GM23338 (cell line): Measurements from ENCODE around the gene DYRK3. TPM values are rescaled to one million over a fixed set of nuclear protein-coding genes. Genes with fewer than 3 reads are reported as not detected.

ENCODE experiments used
- ATAC-seq: fragments of 200-7000 bp; cut with Tn5 transposase; 3 replicates; pipeline ENCODE4 v1.9.1; 2020
- DNase-seq: peaks from one replicate; pipeline ENCODE4 v3.0.0-alpha.2; 2015; ENCODE audit warnings: low spot score
- H2AFZ ChIP-seq: fragments of 200-600 bp; sonication (generic); 2 replicates; pipeline ENCODE4 v1.8.0; 2016; ENCODE audit warnings: antibody characterized with exemption, mild to moderate bottlenecking, moderate library complexity
- H3F3A ChIP-seq: fragments of 200-600 bp; sonication (generic); replicated peaks from 2 replicates; pipeline ENCODE4 v1.8.0; 2017; ENCODE audit warnings: antibody characterized with exemption, mixed run types, low read depth
- H3K27ac ChIP-seq: fragments of 200-600 bp; sonication (generic); 2 replicates; pipeline ENCODE4 v1.6.1; 2016; ENCODE audit warnings: low read depth
- H3K27me3 ChIP-seq: fragments of 200-600 bp; sonication (generic); 2 replicates; pipeline ENCODE4 v1.8.0; 2016; ENCODE audit warnings: mild to moderate bottlenecking, mixed run types, moderate library complexity; ENCODE audit not compliant: insufficient read depth
- H3K36me3 ChIP-seq: fragments of 200-600 bp; sonication (generic); 2 replicates; pipeline ENCODE4 v1.8.0; 2016; ENCODE audit warnings: mild to moderate bottlenecking; ENCODE audit not compliant: insufficient read depth
- H3K4me1 ChIP-seq: fragments of 200-600 bp; sonication (generic); 2 replicates; pipeline ENCODE4 v1.8.0; 2016; ENCODE audit warnings: mild to moderate bottlenecking, moderate library complexity; ENCODE audit not compliant: insufficient read depth
- H3K4me2 ChIP-seq: fragments of 200-600 bp; sonication (generic); 2 replicates; pipeline ENCODE4 v1.7.1; 2017; ENCODE audit warnings: mixed run types
- H3K4me3 ChIP-seq: fragments of 200-600 bp; sonication (generic); 2 replicates; pipeline ENCODE4 v1.6.1; 2016; ENCODE audit warnings: mixed run types
- H3K79me2 ChIP-seq: fragments of 200-600 bp; sonication (generic); replicated peaks from 2 replicates; pipeline ENCODE4 v1.8.0; 2017; ENCODE audit warnings: mild to moderate bottlenecking; ENCODE audit not compliant: insufficient read depth
- H3K9me2 ChIP-seq: fragments of 200-600 bp; sonication (generic); 2 replicates; pipeline ENCODE4 v1.8.0; 2017; ENCODE audit not compliant: insufficient read depth
- H4K20me1 ChIP-seq: fragments of 200-600 bp; sonication (generic); replicated peaks from 2 replicates; pipeline ENCODE4 v1.8.0; 2017; ENCODE audit warnings: mild to moderate bottlenecking; ENCODE audit not compliant: insufficient read depth
- H3K27ac Mint-ChIP-seq: 2 replicates; pipeline ENCODE4 v1.8.0; 2020; ENCODE audit warnings: inconsistent platforms, mild to moderate bottlenecking, moderate library complexity, mixed read lengths
- H3K27me3 Mint-ChIP-seq: 3 replicates; pipeline ENCODE4 v1.8.0; 2022; ENCODE audit warnings: low read depth, mild to moderate bottlenecking, moderate library complexity, mixed read lengths, inconsistent platforms; ENCODE audit not compliant: insufficient read depth, poor library complexity
- H3K36me3 Mint-ChIP-seq: 3 replicates; pipeline ENCODE4 v1.8.0; 2021; ENCODE audit warnings: low read depth, mild to moderate bottlenecking, inconsistent platforms, moderate library complexity, mixed read lengths
- H3K4me1 Mint-ChIP-seq: 3 replicates; pipeline ENCODE4 v1.8.0; 2020; ENCODE audit warnings: mild to moderate bottlenecking, inconsistent platforms, mixed read lengths
- H3K4me3 Mint-ChIP-seq: 3 replicates; pipeline ENCODE4 v1.8.0; 2021; ENCODE audit warnings: moderate library complexity, mild to moderate bottlenecking, inconsistent platforms, mixed read lengths
- H3K9me3 Mint-ChIP-seq: 3 replicates; pipeline ENCODE4 v1.8.0; 2020; ENCODE audit warnings: moderate library complexity, mild to moderate bottlenecking, inconsistent platforms, mixed read lengths
- CTCF ChIP-seq, 2 experiments: fragments of 200-600 bp in 1 of 2; sonication (generic) in 1 of 2; conservative IDR thresholded peaks; 2 replicates each; pipeline versions ENCODE4 v1.5.1 to v1.6.1; 2016 to 2017; ENCODE audit warnings: antibody characterized with exemption in 2 of 2, low read depth in 2 of 2, mild to moderate bottlenecking in 2 of 2, moderate library complexity in 1 of 2
- EZH2 ChIP-seq: fragments of 200-600 bp; sonication (generic); IDR thresholded peaks from one replicate; pipeline ENCODE4 v1.8.0; 2017; ENCODE audit warnings: antibody characterized with exemption, mild to moderate bottlenecking, low read depth; ENCODE audit not compliant: unreplicated experiment
- EZH2phosphoT487 ChIP-seq: fragments of 200-600 bp; sonication (generic); IDR thresholded peaks from one replicate; pipeline ENCODE4 v1.8.1; 2018; ENCODE audit warnings: antibody characterized with exemption; ENCODE audit not compliant: unreplicated experiment
- JUNB ChIP-seq: IDR thresholded peaks from one replicate; pipeline ENCODE4 v1.6.1; 2016; ENCODE audit warnings: antibody characterized with exemption; ENCODE audit not compliant: unreplicated experiment
- NANOG ChIP-seq: IDR thresholded peaks from 2 replicates; pipeline ENCODE4 v1.6.1; 2016; ENCODE audit warnings: antibody characterized with exemption, borderline replicate concordance
- POLR2AphosphoS5 ChIP-seq: IDR thresholded peaks from 2 replicates; pipeline ENCODE4 v1.6.1; 2016; ENCODE audit warnings: antibody characterized with exemption, low read depth
- STAT1 ChIP-seq: IDR thresholded peaks from one replicate; pipeline ENCODE4 v1.6.1; 2016; ENCODE audit warnings: antibody characterized with exemption; ENCODE audit not compliant: unreplicated experiment
- ZNF114 ChIP-seq: fragments of 250-450 bp; sonication (Bioruptor Pico); IDR thresholded peaks from 2 replicates; pipeline ENCODE4 v1.5.0; 2020; ENCODE audit warnings: mild to moderate bottlenecking, moderate library complexity
- ZNF331 ChIP-seq: fragments of 250-450 bp; sonication (Bioruptor Pico); IDR thresholded peaks from 2 replicates; pipeline ENCODE4 v1.5.0; 2020; ENCODE audit warnings: low read depth, mild to moderate bottlenecking, moderate library complexity
- ZNF462 ChIP-seq: fragments of 250-450 bp; sonication (Bioruptor Pico); IDR thresholded peaks from 2 replicates; pipeline ENCODE4 v1.5.0; 2020; ENCODE audit warnings: mild to moderate bottlenecking, moderate library complexity
- polyA plus RNA-seq: library from polyadenylated mRNA; unstranded; fragments of >200 nt; fragmentation: Nextera tagmentation; extraction: Ambion mirVana; gene quantifications from 2 replicates; pipeline ENCODE4 v1.2.1, GENCODE V29; 2016
- total RNA-seq: library from RNA; depleted of rRNA; stranded (reverse); fragments of >200 nt; shearing (Covaris generic); gene quantifications from 2 replicates; pipeline ENCODE4 v1.2.3, GENCODE V29; 2014

The DYRK3 gene
- total and polyA plus RNA-seq, 2 experiments from 2014 or later, result 2.9 to 9.5 TPM

GRCh38 chr1:206649261-206649921, 14.1 kb downstream of the DYRK3 start:
- H3K4me1 ChIP-seq, result peaks cover 5% of the 10 kb centered on the region; the same call in 1 of the 2 replicates
- no peaks in the 10 kb centered on the region for H3K36me3 ChIP-seq

GRCh38 chr1:206651014-206651413, 15.7 kb downstream of the DYRK3 start:
- H3K27ac Mint-ChIP-seq, result no peak overlapping the region
- Histone ChIP-seq H3K36me3 (no peaks in the 10 kb centered on the region), H3F3A (no peaks in the 10 kb centered on the region), H3K4me3 (no peak overlapping the region), H4K20me1 (peaks cover 4% of the 10 kb centered on the region; the same call in 1 of the 2 replicates), H3K79me2 (no peaks in the 10 kb centered on the region), H2AFZ (no peak overlapping the region), H3K4me2 (no peak overlapping the region), H3K9me2 (0 out of 2 replicates have a peak, but pooled peaks cover 9% of the 10 kb centered on the region), H3K4me1 (peaks cover 5% of the 10 kb centered on the region; the same call in 1 of the 2 replicates), H3K27ac (no peak overlapping the region), H3K27me3 (no peaks in the 10 kb centered on the region)
- no peaks in the 10 kb centered on the region for H3K9me3 Mint-ChIP-seq
- peaks cover 11% of the 10 kb centered on the region; the same call in 2 of the 3 replicates for H3K4me1 Mint-ChIP-seq
- no peak overlapping the region for H3K4me3 Mint-ChIP-seq
- peaks cover 7% of the 10 kb centered on the region for H3K36me3 Mint-ChIP-seq
- ATAC-seq (no peak), DNase-seq (no peak)
- peaks cover 2% of the 10 kb centered on the region for H3K27me3 Mint-ChIP-seq
- TF ChIP-seq JUNB (no peak), ZNF462 (CRISPR knock-in tag) (no peak), ZNF114 (CRISPR knock-in tag) (no peak), CTCF (conservative IDR thresholded peaks at IDR 0.05; ENCODE audit: low read depth in 2 of 2) (no peak), EZH2 (no peak), EZH2phosphoT487 (no peak), ZNF331 (CRISPR knock-in tag) (no peak), NANOG (no peak), STAT1 (no peak)

More at GRCh38 chr1:206649261-206649921, 14.1 kb downstream of the DYRK3 start:
- Histone ChIP-seq H3K79me2 (no peaks in the 10 kb centered on the region), H3K4me2 (no peak overlapping the region), H2AFZ (no peak overlapping the region), H3K9me2 (0 out of 2 replicates have a peak, but pooled peaks cover 9% of the 10 kb centered on the region), H3F3A (no peaks in the 10 kb centered on the region), H3K27ac (no peak overlapping the region), H4K20me1 (no peaks in the 10 kb centered on the region), H3K4me3 (no peak overlapping the region), H3K27me3 (no peaks in the 10 kb centered on the region)
- Mint-ChIP-seq H3K4me1 (peaks cover 11% of the 10 kb centered on the region; the same call in 2 of the 3 replicates), H3K36me3 (peaks cover 7% of the 10 kb centered on the region), H3K9me3 (no peaks in the 10 kb centered on the region), H3K4me3 (no peak overlapping the region), H3K27me3 (peaks cover 2% of the 10 kb centered on the region), H3K27ac (no peak overlapping the region)
- DNase-seq (no peak), ATAC-seq (no peak)
- no peak for TF ChIP-seq ZNF114 (CRISPR knock-in tag)
- TF ChIP-seq POLR2AphosphoS5, result no peak
